Trophoblast cell (in vitro differentiated cells and primary cell): ENCODE data around the gene TESK2.

Experiments
- DNase-seq, 2 donors: peaks; one replicate each; pipeline ENCODE4 v3.0.0-alpha.2; 2016
- H2AFZ ChIP-seq: 2 replicates; pipeline ENCODE4 v1.6.1; 2013; ENCODE audit warnings: low read length, moderate library complexity, mild to moderate bottlenecking; ENCODE audit not compliant: insufficient read depth, poor library complexity
- H2AK5ac ChIP-seq: 2 replicates; pipeline ENCODE4 v1.6.1; 2013; ENCODE audit warnings: mild to moderate bottlenecking, low read length
- H2BK120ac ChIP-seq: 2 replicates; pipeline ENCODE4 v1.6.1; 2013; ENCODE audit warnings: low read length, mild to moderate bottlenecking, moderate library complexity; ENCODE audit not compliant: insufficient read depth, poor library complexity
- H2BK12ac ChIP-seq: 2 replicates; pipeline ENCODE4 v1.6.1; 2013; ENCODE audit warnings: mild to moderate bottlenecking, low read length, moderate library complexity
- H2BK5ac ChIP-seq: 2 replicates; pipeline ENCODE4 v1.6.1; 2013; ENCODE audit warnings: low read length, low read depth, moderate library complexity, mild to moderate bottlenecking; ENCODE audit not compliant: poor library complexity
- H3K14ac ChIP-seq: 2 replicates; pipeline ENCODE4 v1.6.1; 2013; ENCODE audit warnings: mild to moderate bottlenecking, low read length
- H3K18ac ChIP-seq: 2 replicates; pipeline ENCODE4 v1.6.1; 2013; ENCODE audit warnings: mild to moderate bottlenecking, low read length
- H3K23ac ChIP-seq: 2 replicates; pipeline ENCODE4 v1.6.1; 2013; ENCODE audit warnings: low read length
- H3K27ac ChIP-seq: 2 replicates; pipeline ENCODE4 v1.5.1; 2013; ENCODE audit warnings: low read depth, mild to moderate bottlenecking, inconsistent platforms, low read length, moderate library complexity
- H3K27me3 ChIP-seq: 2 replicates; pipeline ENCODE4 v1.6.1; 2013; ENCODE audit warnings: inconsistent platforms, mild to moderate bottlenecking, low read length, moderate library complexity; ENCODE audit not compliant: insufficient read depth
- H3K36me3 ChIP-seq, 2 experiments: 1 replicate in 1 of 2; 2 replicates in 1 of 2; pipeline ENCODE4 v1.6.1; 2013; ENCODE audit warnings: low read length in 2 of 2, mild to moderate bottlenecking in 2 of 2, moderate library complexity in 1 of 2; ENCODE audit not compliant: insufficient read depth in 2 of 2, control insufficient read depth in 1 of 2
- H3K4ac ChIP-seq: 2 replicates; pipeline ENCODE4 v1.6.1; 2013; ENCODE audit warnings: low read depth, mild to moderate bottlenecking, low read length, moderate library complexity
- H3K4me1 ChIP-seq, 2 experiments: 1 replicate in 1 of 2; 2 replicates in 1 of 2; pipeline ENCODE4 v1.6.1; 2013; ENCODE audit warnings: low read length in 2 of 2, mild to moderate bottlenecking in 2 of 2, moderate library complexity in 1 of 2; ENCODE audit not compliant: insufficient read depth in 2 of 2, control insufficient read depth in 1 of 2
- H3K4me2 ChIP-seq: 2 replicates; pipeline ENCODE4 v1.6.1; 2013; ENCODE audit warnings: inconsistent platforms, mild to moderate bottlenecking, low read length, moderate library complexity
- H3K4me3 ChIP-seq: 2 replicates; pipeline ENCODE4 v1.5.1; 2013; ENCODE audit warnings: mild to moderate bottlenecking, low read depth, low read length, inconsistent platforms
- H3K79me1 ChIP-seq: one replicate; pipeline ENCODE4 v1.6.1; 2013; ENCODE audit warnings: low read length
- H3K79me2 ChIP-seq: 2 replicates; pipeline ENCODE4 v1.6.1; 2013; ENCODE audit warnings: low read length, mild to moderate bottlenecking; ENCODE audit not compliant: control insufficient read depth, insufficient read depth, poor library complexity
- H3K9ac ChIP-seq: 2 replicates; pipeline ENCODE4 v1.6.1; 2013; ENCODE audit warnings: mild to moderate bottlenecking, low read length
- H3K9me3 ChIP-seq: 2 replicates; pipeline ENCODE4 v1.6.1; 2013; ENCODE audit warnings: low read depth, mild to moderate bottlenecking, control low read depth, inconsistent platforms, low read length; ENCODE audit not compliant: insufficient read depth
- H4K12ac ChIP-seq: 2 replicates; pipeline ENCODE4 v1.6.1; 2013; ENCODE audit warnings: low read depth, mild to moderate bottlenecking, low read length, moderate library complexity
- H4K8ac ChIP-seq: 2 replicates; pipeline ENCODE4 v1.6.1; 2013; ENCODE audit warnings: low read depth, mild to moderate bottlenecking, low read length, moderate library complexity
- H4K91ac ChIP-seq: one replicate; pipeline ENCODE4 v1.6.1; 2013; ENCODE audit warnings: low read depth, mild to moderate bottlenecking, low read length, moderate library complexity
- WGBS: extraction: QIAGEN DNeasy Blood & Tissue Kit; methylation state at CpG from one replicate; pipeline ENCODE4 v1.1.7; 2013; ENCODE audit warnings: missing lambda C conversion rate; ENCODE audit not compliant: insufficient read length, insufficient coverage; ENCODE audit errors: extremely low coverage; 5-methylcytosine and 5-hydroxymethylcytosine counted together

Gene TESK2

GRCh38 chr1:45327644-45328515 is 163.1 kb downstream of the TESK2 start:
- H3K79me2 ChIP-seq: no peaks in the 10 kb centered on the region
- no peak overlapping the region for H2AFZ ChIP-seq
- peaks cover 4% of the 10 kb centered on the region for H3K9me3 ChIP-seq
- H2BK120ac ChIP-seq: peak overlapping the region; percentile 23
- no peak overlapping the region for H3K23ac ChIP-seq
- no peak overlapping the region for H2BK5ac ChIP-seq
- no peak for DNase-seq
- H4K12ac ChIP-seq: no peak overlapping the region
- no peak overlapping the region for H3K4ac ChIP-seq
- H3K14ac ChIP-seq: no peak overlapping the region
- H3K18ac ChIP-seq: no peak overlapping the region
- no peak overlapping the region for H3K4me3 ChIP-seq
- peaks cover 24 to 36% of the 10 kb centered on the region in 2 experiments for H3K4me1 ChIP-seq
- H3K79me1 ChIP-seq: peaks cover 8% of the 10 kb centered on the region
- peaks cover 14 to 16% of the 10 kb centered on the region in 2 experiments for H3K36me3 ChIP-seq
- no peaks in the 10 kb centered on the region for H3K27me3 ChIP-seq
- H3K4me2 ChIP-seq: peak overlapping the region; percentile 77
- H4K8ac ChIP-seq: no peak overlapping the region
- peak overlapping the region; percentile 49 for H2AK5ac ChIP-seq
- H3K9ac ChIP-seq: no peak overlapping the region
- WGBS: no CpG with 5 or more reads among the region's 19 CpGs
- no peak overlapping the region for H2BK12ac ChIP-seq
- no peak overlapping the region for H3K27ac ChIP-seq
- H4K91ac ChIP-seq: peak overlapping the region; percentile 2

- H3K36me3 ChIP-seq: peaks cover 7 to 10% of the 10 kb centered on the region in 2 experiments
- H3K4me3 ChIP-seq: peak within 1 kb of the TSS; percentile 57
- peak in 1 of 2 donors; percentile 31 for DNase-seq
- H3K9ac ChIP-seq: no peak within 1 kb of the TSS
- H3K18ac ChIP-seq: peak within 1 kb of the TSS; percentile 12
- peaks cover 4% of the 10 kb centered on the region for H3K9me3 ChIP-seq
- H3K27me3 ChIP-seq: no peaks in the 10 kb centered on the region
- peak within 1 kb of the TSS; percentile 2 for H3K14ac ChIP-seq
- no peak within 1 kb of the TSS for H4K91ac ChIP-seq
- H3K79me2 ChIP-seq: no peaks in the 10 kb centered on the region
- no peak within 1 kb of the TSS for H2BK120ac ChIP-seq
- H3K79me1 ChIP-seq: peaks cover 8% of the 10 kb centered on the region
- no peak within 1 kb of the TSS for H2BK12ac ChIP-seq
- no peak within 1 kb of the TSS for H3K27ac ChIP-seq
- no peak within 1 kb of the TSS for H3K4ac ChIP-seq
- H2AFZ ChIP-seq: peak within 1 kb of the TSS; percentile 2
- no CpG with 5 or more reads among the region's 96 CpGs for WGBS
- H4K12ac ChIP-seq: no peak within 1 kb of the TSS
- H4K8ac ChIP-seq: no peak within 1 kb of the TSS
- H2BK5ac ChIP-seq: no peak within 1 kb of the TSS
- peak within 1 kb of the TSS; percentile 7 for H2AK5ac ChIP-seq
- peak within 1 kb of the TSS; percentile 77 for H3K4me2 ChIP-seq
- peaks cover 24 to 32% of the 10 kb centered on the region in 2 experiments for H3K4me1 ChIP-seq
- H3K23ac ChIP-seq: no peak within 1 kb of the TSS
Observed at GRCh38 chr1:45326627-45327623, 164.0 kb downstream of the TESK2 start, which contains the start of gene HPDL. Gene HPDL, plus strand, starts transcription at chr1:45326895. Its CDS starts 254 bp downstream, at chr1:45327149.

GRCh38 chr1:45325851-45326506 is 165.0 kb downstream of the TESK2 start:
- Histone ChIP-seq H4K8ac (no peak overlapping the region), H4K91ac (no peak overlapping the region), H3K4me2 (no peak overlapping the region), H3K27me3 (no peaks in the 10 kb centered on the region), H3K14ac (no peak overlapping the region), H3K23ac (no peak overlapping the region), H3K4me1 (peaks cover 24 to 31% of the 10 kb centered on the region in 2 experiments), H2BK120ac (no peak overlapping the region), H3K79me1 (peaks cover 8% of the 10 kb centered on the region), H2BK5ac (no peak overlapping the region), H3K79me2 (no peaks in the 10 kb centered on the region), H3K36me3 (peaks cover 0 to 2% of the 10 kb centered on the region in 2 experiments), H3K4ac (no peak overlapping the region), H2BK12ac (no peak overlapping the region), H4K12ac (no peak overlapping the region), H3K9me3 (peaks cover 4% of the 10 kb centered on the region), H3K4me3 (no peak overlapping the region), H3K9ac (no peak overlapping the region), H2AK5ac (no peak overlapping the region), H2AFZ (no peak overlapping the region), H3K27ac (no peak overlapping the region), H3K18ac (no peak overlapping the region)
- no peak for DNase-seq
- WGBS: no CpG with 5 or more reads among the region's 6 CpGs
